HG03039 (cell line): ENCODE measurements around the gene EYA3.

Experiments used
- ATAC-seq: cut with Tn5 transposase; IDR thresholded peaks from one replicate; pipeline ENCODE4 v1.9.1; 2021; ENCODE audit warnings: mild to moderate bottlenecking, moderate library complexity; ENCODE audit not compliant: unreplicated experiment

Gene EYA3

GRCh38 chr1:27971674-27972073, 116.7 kb downstream of the EYA3 start:
- ATAC-seq, result no peak

GRCh38 chr1:27970401-27970800, 118.0 kb downstream of the EYA3 start:
- no peak for ATAC-seq

GRCh38 chr1:27968692-27969091, 119.7 kb downstream of the EYA3 start:
- no peak for ATAC-seq

GRCh38 chr1:27967884-27968466, 120.4 kb downstream of the EYA3 start:
- ATAC-seq, result no peak

- no peak for ATAC-seq
Observed at GRCh38 chr1:27967106-27967883, 121.1 kb downstream of the EYA3 start.

- ATAC-seq, result no peak
Observed at GRCh38 chr1:27966402-27967105, 121.9 kb downstream of the EYA3 start.

- no peak for ATAC-seq
Observed at GRCh38 chr1:27963393-27963792, 125.0 kb downstream of the EYA3 start.

- no peak for ATAC-seq
Observed at GRCh38 chr1:27961646-27962221, 126.7 kb downstream of the EYA3 start.

GRCh38 chr1:27960762-27961645, 127.4 kb downstream of the EYA3 start:
- ATAC-seq, result no peak

GRCh38 chr1:27959792-27960603, 128.4 kb downstream of the EYA3 start, which contains the start of gene XKR8:
Gene XKR8, plus strand, starts transcription at chr1:27959973. Its CDS starts 97 bp downstream, at chr1:27960070.
- ATAC-seq, result peak; percentile 68

GRCh38 chr1:27958513-27958912, 129.9 kb downstream of the EYA3 start:
- ATAC-seq, result no peak

GRCh38 chr1:27957655-27958054, 130.8 kb downstream of the EYA3 start:
- no peak for ATAC-seq

GRCh38 chr1:27956761-27957160, 131.6 kb downstream of the EYA3 start:
- ATAC-seq, result no peak

- no peak for ATAC-seq
Observed at GRCh38 chr1:27955076-27955475, 133.3 kb downstream of the EYA3 start.

GRCh38 chr1:27954186-27954585, 134.2 kb downstream of the EYA3 start:
- no peak for ATAC-seq

- ATAC-seq, result no peak
Observed at GRCh38 chr1:27952147-27952546, 136.3 kb downstream of the EYA3 start.

GRCh38 chr1:27951396-27951795, 137.0 kb downstream of the EYA3 start:
- no peak for ATAC-seq

- ATAC-seq, result no peak
Observed at GRCh38 chr1:27949027-27949426, 139.4 kb downstream of the EYA3 start.

- no peak for ATAC-seq
Observed at GRCh38 chr1:27945020-27945419, 143.4 kb downstream of the EYA3 start.
